Left ventricle myocardium inferior (tissue), 1 donor: ENCODE results near the gene PCF11. TPM values are rescaled to one million over a fixed set of nuclear protein-coding genes. Genes with fewer than 3 reads are reported as not detected.
A peak's percentile ranks its signal among the peaks of the same experiment; 100 is the strongest.

ENCODE experiments used
- DNase-seq: peaks from one replicate; pipeline ENCODE4 v3.0.0-alpha.2; 2020
- H3K27ac ChIP-seq: fragments of 200-600 bp; replicated peaks from 2 replicates; pipeline ENCODE4 v1.8.0; 2021
- H3K27me3 ChIP-seq: fragments of 200-600 bp; 2 replicates; pipeline ENCODE4 v1.8.0; 2021; ENCODE audit warnings: low read depth
- H3K36me3 ChIP-seq: fragments of 200-600 bp; 2 replicates; pipeline ENCODE4 v1.8.0; 2021
- H3K4me1 ChIP-seq: fragments of 200-600 bp; 2 replicates; pipeline ENCODE4 v1.8.0; 2021
- H3K4me3 ChIP-seq: fragments of 200-600 bp; 2 replicates; pipeline ENCODE4 v1.8.0; 2021; ENCODE audit warnings: mild to moderate bottlenecking, moderate library complexity
- H3K9me3 ChIP-seq: fragments of 200-600 bp; replicated peaks from 2 replicates; pipeline ENCODE4 v1.8.0; 2021
- CTCF ChIP-seq: fragments of 200-600 bp; IDR thresholded peaks from 2 replicates; pipeline ENCODE4 v1.8.0; 2021; ENCODE audit warnings: antibody characterized with exemption, mild to moderate bottlenecking, borderline replicate concordance
- intact Hi-C: fragments of 100-400 bp; cut with micrococcal nuclease; formaldehyde crosslinking; loops from one replicate; pipeline ENCODE4 v1.11.0; 2022
- total RNA-seq: library from RNA; stranded (reverse); fragmentation: NEBNext Ultra II Directional; extraction: Animal tissue kit (Norgen Biotek cat#: 25700); gene quantifications from one replicate; pipeline ENCODE4 v1.2.1, GENCODE V29; 2021
- donor health status: DM: no; HTN: yes; CAD: no; lungs with severe emphysema.

PCF11 gene
- total RNA-seq, 1 donor from 2014 or later: 25.8 TPM

DNA sequence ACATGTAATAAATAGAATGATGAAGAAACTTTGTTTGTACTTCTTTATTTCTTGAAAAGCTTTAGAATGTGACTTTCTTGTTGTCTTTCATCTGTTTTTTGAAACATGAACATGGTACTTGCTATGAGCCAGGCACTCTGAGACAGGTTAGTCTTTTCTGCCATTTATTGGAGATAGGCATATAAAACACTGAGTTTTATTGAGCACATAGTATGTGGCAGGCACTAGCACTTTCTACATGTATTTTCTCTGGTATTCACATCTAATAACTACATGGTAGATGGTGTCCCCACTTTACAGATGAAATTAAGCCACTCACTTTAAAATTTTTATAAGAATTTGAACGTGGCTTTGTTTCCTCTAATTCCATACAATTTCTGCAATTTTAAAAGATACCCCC is 28.8 kb downstream of the PCF11 start:
- Histone ChIP-seq H3K4me3 (no peak overlapping the region), H3K4me1 (no peaks in the 10 kb centered on the region), H3K27me3 (no peaks in the 10 kb centered on the region), H3K27ac (no peak overlapping the region), H3K9me3 (no peaks in the 10 kb centered on the region), H3K36me3 (peaks cover 86% of the 10 kb centered on the region)
- no peak for DNase-seq
- TF ChIP-seq CTCF: no peak
- intact Hi-C loops: no loop called here

DNA sequence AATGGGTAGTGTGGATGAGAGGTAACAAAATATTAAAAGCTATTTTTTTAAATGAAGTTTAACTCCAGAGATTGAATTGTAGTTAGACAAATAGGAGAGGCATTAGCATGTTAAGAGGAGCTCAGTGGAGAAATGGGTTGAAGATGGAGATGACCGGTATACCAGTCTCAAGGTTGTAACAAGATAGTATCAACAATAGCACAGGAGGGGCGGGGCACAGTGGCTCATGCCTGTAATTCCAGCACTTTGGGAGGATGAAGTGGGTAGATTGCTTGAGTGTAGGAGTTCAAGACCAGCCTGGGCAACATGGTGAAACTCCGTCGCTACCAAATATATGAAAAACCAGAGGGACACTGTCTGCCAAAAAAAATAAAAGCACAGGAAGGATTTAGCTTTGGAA is 30.5 kb downstream of the PCF11 start:
- TF ChIP-seq CTCF: no peak
- no peak for DNase-seq
- intact Hi-C loops: no loop called here
- Histone ChIP-seq H3K27ac (no peak overlapping the region), H3K27me3 (no peaks in the 10 kb centered on the region), H3K4me3 (no peak overlapping the region), H3K4me1 (peaks cover 13% of the 10 kb centered on the region), H3K36me3 (peaks cover 84% of the 10 kb centered on the region), H3K9me3 (no peaks in the 10 kb centered on the region)

DNA sequence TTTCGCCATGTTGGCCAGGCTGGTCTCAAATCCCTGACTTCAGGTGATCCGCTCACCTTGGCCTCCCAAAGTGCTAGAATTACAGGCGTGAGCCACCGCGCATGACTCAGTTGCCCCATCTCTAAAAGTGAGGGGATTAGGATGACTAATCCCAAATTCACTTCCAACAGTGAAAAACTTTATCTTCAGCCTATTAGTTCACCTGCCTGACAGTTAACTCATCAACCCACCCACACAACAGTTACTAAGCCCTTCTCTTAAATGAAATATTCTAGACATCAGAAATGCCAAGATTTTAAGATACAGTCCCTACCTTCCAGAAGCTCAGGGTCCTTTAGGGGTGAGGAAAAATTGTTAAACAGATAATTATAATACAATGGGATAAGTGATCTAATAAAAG is 34.6 kb downstream of the PCF11 start:
- H3K4me1 ChIP-seq: peaks cover 46% of the 10 kb centered on the region
- H3K9me3 ChIP-seq: no peaks in the 10 kb centered on the region
- intact Hi-C loops: loop anchor here (10.0 kb wide), 1 partner anchor 287 kb away; the partner anchor contains the start of genes DDIAS and PRCP
- H3K27me3 ChIP-seq: no peaks in the 10 kb centered on the region
- no peak overlapping the region for H3K27ac ChIP-seq
- no peak for DNase-seq
- H3K36me3 ChIP-seq: peaks cover 45% of the 10 kb centered on the region
- TF ChIP-seq CTCF: no peak
- H3K4me3 ChIP-seq: no peak overlapping the region

- H3K36me3 ChIP-seq: peaks cover 40% of the 10 kb centered on the region
- peak overlapping the region; percentile 85 for H3K4me3 ChIP-seq
- H3K27ac ChIP-seq: peak overlapping the region; percentile 92
- H3K9me3 ChIP-seq: no peaks in the 10 kb centered on the region
- H3K4me1 ChIP-seq: peaks cover 46% of the 10 kb centered on the region
- H3K27me3 ChIP-seq: no peaks in the 10 kb centered on the region
- no peak for DNase-seq
- no peak for TF ChIP-seq CTCF
- intact Hi-C loops: loop anchor here (10.0 kb wide), 1 partner anchor 287 kb away; the partner anchor contains the start of genes DDIAS and PRCP
These were observed 35.1 kb downstream of the PCF11 start for GRCh38 chr11:83191986-83192385.

- intact Hi-C loops: loop anchor here (10.0 kb wide), 1 partner anchor 288 kb away; the partner anchor contains the start of genes DDIAS and PRCP
- Histone ChIP-seq H3K27me3 (no peaks in the 10 kb centered on the region), H3K9me3 (no peaks in the 10 kb centered on the region), H3K36me3 (peaks cover 34% of the 10 kb centered on the region), H3K27ac (peak overlapping the region; percentile 92), H3K4me3 (peak overlapping the region; percentile 85), H3K4me1 (peaks cover 46% of the 10 kb centered on the region)
- DNase-seq: no peak
- no peak for TF ChIP-seq CTCF
These were observed 35.8 kb downstream of the PCF11 start for GRCh38 chr11:83192606-83193245.
